PC-3 (cell line): ENCODE data around the gene CP. TPM values are rescaled to one million over a fixed set of nuclear protein-coding genes. Genes with fewer than 3 reads are reported as not detected.
A peak's percentile ranks its signal among the peaks of the same experiment; 100 is the strongest.

ENCODE experiments used
- ATAC-seq: fragments of 200-7000 bp; cut with Tn5 transposase; 2 replicates; pipeline ENCODE4 v1.9.1; 2020; ENCODE audit warnings: mild to moderate bottlenecking, moderate library complexity
- BruUV-seq: library from RNA; stranded (reverse); fragments of 400-500 nt; replicated peaks from 2 replicates; lab custom pipeline; 2021; lab: Mats Ljungman, UMichigan
- CTCF ChIA-PET: fragments of 300-600 bp; sonication (Branson Sonifier 250); formaldehyde crosslinking; loops from one replicate; lab custom pipeline; 2022; ENCODE audit warnings: antibody characterized with exemption; lab: Charles Lee
- POLR2A ChIA-PET: fragments of 300-600 bp; sonication (Branson Sonifier 250); formaldehyde crosslinking; loops from one replicate; lab custom pipeline; 2022; ENCODE audit warnings: antibody characterized with exemption; ENCODE audit not compliant: unreplicated experiment; lab: Charles Lee
- DNase-seq: peaks from one replicate; pipeline ENCODE4 v3.0.0-alpha.2; 2015
- H2AFZ ChIP-seq: fragments of 300-600 bp; sonication (generic); 2 replicates; pipeline ENCODE4 v1.6.0; 2016; ENCODE audit warnings: antibody characterized with exemption, low read length
- H3F3A ChIP-seq: fragments of 300-600 bp; sonication (generic); one replicate; pipeline ENCODE4 v1.6.0; 2017; ENCODE audit warnings: antibody characterized with exemption, low read length, control low read depth, mild to moderate bottlenecking; ENCODE audit not compliant: unreplicated experiment
- H3K27ac ChIP-seq: fragments of 300-600 bp; sonication (generic); 2 replicates; pipeline ENCODE4 v1.5.1; 2016; ENCODE audit warnings: mild to moderate bottlenecking, low read length
- H3K27me3 ChIP-seq: fragments of 300-600 bp; sonication (generic); 2 replicates; pipeline ENCODE4 v1.6.1; 2016; ENCODE audit warnings: low read length, mixed read lengths
- H3K36me3 ChIP-seq: fragments of 300-600 bp; sonication (generic); 2 replicates; pipeline ENCODE4 v1.6.1; 2016; ENCODE audit warnings: low read depth, mixed run types, low read length, mixed read lengths
- H3K4me1 ChIP-seq: fragments of 300-600 bp; sonication (generic); 2 replicates; pipeline ENCODE4 v1.5.1; 2016; ENCODE audit warnings: low read length; ENCODE audit not compliant: insufficient read depth
- H3K4me2 ChIP-seq: fragments of 300-600 bp; sonication (generic); 2 replicates; pipeline ENCODE4 v1.6.0; 2016; ENCODE audit warnings: low read length
- H3K4me3 ChIP-seq: fragments of 300-600 bp; sonication (generic); 2 replicates; pipeline ENCODE4 v1.5.1; 2016; ENCODE audit warnings: mild to moderate bottlenecking, low read length, mixed read lengths
- H3K79me2 ChIP-seq: fragments of 300-600 bp; sonication (generic); 2 replicates; pipeline ENCODE4 v1.6.1; 2017; ENCODE audit warnings: low read length, mixed read lengths
- H3K9ac ChIP-seq: fragments of 300-600 bp; sonication (generic); 2 replicates; pipeline ENCODE4 v1.6.0; 2016; ENCODE audit warnings: mild to moderate bottlenecking, low read length
- H3K9me2 ChIP-seq: fragments of 300-600 bp; sonication (generic); replicated peaks from 2 replicates; pipeline ENCODE4 v1.6.1; 2016; ENCODE audit warnings: mixed run types, low read length, mixed read lengths
- H3K9me3 ChIP-seq: fragments of 300-600 bp; sonication (generic); 2 replicates; pipeline ENCODE4 v1.6.1; 2016; ENCODE audit warnings: low read length, mixed read lengths
- H4K20me1 ChIP-seq: fragments of 300-600 bp; sonication (generic); 2 replicates; pipeline ENCODE4 v1.6.1; 2016; ENCODE audit warnings: low read length, mixed read lengths
- EZH2 ChIP-seq: fragments of 300-600 bp; sonication (generic); IDR thresholded peaks from one replicate; pipeline ENCODE4 v1.6.1; 2017; ENCODE audit warnings: antibody characterized with exemption, mild to moderate bottlenecking, low read length; ENCODE audit not compliant: unreplicated experiment
- EZH2phosphoT487 ChIP-seq: fragments of 300-600 bp; sonication (generic); IDR thresholded peaks from 2 replicates; pipeline ENCODE4 v1.6.1; 2018; ENCODE audit warnings: mild to moderate bottlenecking, antibody characterized with exemption, low read length, borderline replicate concordance
- intact Hi-C: fragments of 100-400 bp; cut with micrococcal nuclease; formaldehyde crosslinking; loops from 2 replicates; pipeline ENCODE4 v1.9.0; 2023
- total RNA-seq: library from RNA; depleted of rRNA; stranded (reverse); fragments of >200 nt; gene quantifications from 2 replicates; pipeline ENCODE4 v1.2.3, GENCODE V29; 2014
- TF ChIP-seq, protein P1 (sequence below): fragments of 300-600 bp; sonication (generic); conservative IDR thresholded peaks from 2 replicates; pipeline ENCODE4 v1.5.1; 2017; ENCODE audit warnings: antibody characterized with exemption, low read depth, mild to moderate bottlenecking, low read length

The CP gene
- total RNA-seq, 1 experiment from 2014 or later, result 0.04 TPM

DNA sequence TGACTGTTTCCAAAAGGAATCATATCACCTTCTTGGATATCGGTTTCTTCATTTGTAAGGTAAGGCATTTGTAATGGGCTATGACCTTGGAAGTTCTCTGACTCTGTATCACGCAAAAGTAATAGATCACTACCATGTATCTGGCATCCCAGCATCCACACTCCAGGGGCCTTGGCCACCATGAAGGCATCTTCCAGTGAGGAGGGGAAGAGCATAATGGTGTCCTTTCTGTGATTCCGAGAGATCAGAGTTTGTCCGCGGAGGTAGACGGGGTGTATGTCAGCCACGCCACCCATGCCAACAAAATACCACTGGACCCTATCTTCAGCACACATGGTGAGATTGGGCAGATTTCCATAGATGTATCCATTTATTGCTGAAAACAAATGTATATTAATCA lies 48.1 kb upstream of the CP start:
- Histone ChIP-seq H3F3A (no peaks in the 10 kb centered on the region), H3K9me3 (no peaks in the 10 kb centered on the region), H2AFZ (no peak overlapping the region), H4K20me1 (no peaks in the 10 kb centered on the region), H3K4me2 (0 out of 2 replicates have a peak overlapping the region, but pooled peaks have one; percentile 16), H3K79me2 (no peaks in the 10 kb centered on the region), H3K4me1 (peaks cover 17% of the 10 kb centered on the region), H3K4me3 (no peak overlapping the region), H3K9ac (peak overlapping the region; percentile 1; the same call in 1 of the 2 replicates), H3K27me3 (no peaks in the 10 kb centered on the region), H3K9me2 (no peaks in the 10 kb centered on the region), H3K27ac (peak overlapping the region; percentile 62), H3K36me3 (no peaks in the 10 kb centered on the region)
- ChIA-PET POLR2A (no interaction called here), CTCF (no interaction called here)
- no peak for TF ChIP-seq EZH2
- TF ChIP-seq, protein P1, sequence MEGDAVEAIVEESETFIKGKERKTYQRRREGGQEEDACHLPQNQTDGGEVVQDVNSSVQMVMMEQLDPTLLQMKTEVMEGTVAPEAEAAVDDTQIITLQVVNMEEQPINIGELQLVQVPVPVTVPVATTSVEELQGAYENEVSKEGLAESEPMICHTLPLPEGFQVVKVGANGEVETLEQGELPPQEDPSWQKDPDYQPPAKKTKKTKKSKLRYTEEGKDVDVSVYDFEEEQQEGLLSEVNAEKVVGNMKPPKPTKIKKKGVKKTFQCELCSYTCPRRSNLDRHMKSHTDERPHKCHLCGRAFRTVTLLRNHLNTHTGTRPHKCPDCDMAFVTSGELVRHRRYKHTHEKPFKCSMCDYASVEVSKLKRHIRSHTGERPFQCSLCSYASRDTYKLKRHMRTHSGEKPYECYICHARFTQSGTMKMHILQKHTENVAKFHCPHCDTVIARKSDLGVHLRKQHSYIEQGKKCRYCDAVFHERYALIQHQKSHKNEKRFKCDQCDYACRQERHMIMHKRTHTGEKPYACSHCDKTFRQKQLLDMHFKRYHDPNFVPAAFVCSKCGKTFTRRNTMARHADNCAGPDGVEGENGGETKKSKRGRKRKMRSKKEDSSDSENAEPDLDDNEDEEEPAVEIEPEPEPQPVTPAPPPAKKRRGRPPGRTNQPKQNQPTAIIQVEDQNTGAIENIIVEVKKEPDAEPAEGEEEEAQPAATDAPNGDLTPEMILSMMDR, result no peak
- TF ChIP-seq EZH2phosphoT487, result no peak
- no peak for ATAC-seq
- no peak for DNase-seq
- intact Hi-C loops, result loop anchor here (1.0 kb wide), 4 partner anchors 22 to 95 kb away; no protein-coding TSS in a partner anchor
- BruUV-seq, result no TSS peak

DNA sequence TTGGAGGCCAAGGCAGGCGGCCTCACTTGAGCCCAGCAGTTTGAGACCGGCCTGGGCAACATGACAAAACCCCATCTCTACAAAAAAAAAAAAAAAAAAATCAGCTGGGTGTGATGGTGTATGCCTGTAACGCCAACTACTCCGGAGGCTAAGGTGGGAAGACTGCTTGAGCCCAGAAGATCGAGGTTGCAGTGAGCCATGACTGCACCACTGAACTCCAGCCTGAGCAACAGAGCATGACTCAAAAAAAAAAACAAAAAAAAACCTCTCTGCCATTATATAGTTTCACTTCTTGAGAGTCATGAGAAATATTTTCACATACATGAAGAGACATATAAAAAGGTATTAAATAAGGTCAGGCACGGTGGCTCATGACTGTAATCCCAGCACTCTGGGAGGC lies 45.9 kb upstream of the CP start:
- Histone ChIP-seq H2AFZ (no peak overlapping the region), H3K9me2 (no peaks in the 10 kb centered on the region), H3K27me3 (no peaks in the 10 kb centered on the region), H4K20me1 (no peaks in the 10 kb centered on the region), H3F3A (no peaks in the 10 kb centered on the region), H3K79me2 (no peaks in the 10 kb centered on the region), H3K9ac (no peak overlapping the region), H3K9me3 (no peaks in the 10 kb centered on the region), H3K4me1 (peaks cover 11% of the 10 kb centered on the region), H3K36me3 (no peaks in the 10 kb centered on the region), H3K4me2 (no peak overlapping the region), H3K4me3 (no peak overlapping the region), H3K27ac (no peak overlapping the region)
- DNase-seq, result no peak
- TF ChIP-seq EZH2, result no peak
- TF ChIP-seq, protein P1, result no peak
- TF ChIP-seq EZH2phosphoT487, result no peak
- CTCF ChIA-PET, result no interaction called here
- intact Hi-C loops, result no loop called here
- ATAC-seq, result no peak
- no TSS peak for BruUV-seq
- POLR2A ChIA-PET, result no interaction called here

DNA sequence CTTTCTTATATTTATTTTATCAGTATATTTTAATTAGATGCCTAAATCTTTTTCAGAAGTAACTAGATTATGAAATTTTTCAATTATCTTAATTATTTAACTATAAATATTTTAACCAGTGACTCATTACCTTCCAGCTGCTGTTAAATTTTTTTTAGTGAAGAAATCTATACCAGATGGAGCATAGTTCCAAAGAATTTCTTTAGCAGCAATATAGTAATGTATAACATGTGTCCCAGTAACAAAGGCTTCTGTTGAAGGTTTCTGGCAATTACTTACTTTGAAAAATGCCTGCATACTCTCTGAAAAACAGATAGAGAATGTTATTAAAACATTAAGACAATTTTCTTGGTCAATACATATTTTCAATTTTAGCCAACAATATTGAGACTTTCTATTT lies 45.1 kb upstream of the CP start:
- Histone ChIP-seq H3K9ac (no peak overlapping the region), H3K27me3 (no peaks in the 10 kb centered on the region), H3K79me2 (no peaks in the 10 kb centered on the region), H3K4me3 (no peak overlapping the region), H3K9me3 (no peaks in the 10 kb centered on the region), H3F3A (no peaks in the 10 kb centered on the region), H3K27ac (no peak overlapping the region), H2AFZ (no peak overlapping the region), H3K4me2 (no peak overlapping the region), H4K20me1 (no peaks in the 10 kb centered on the region), H3K36me3 (no peaks in the 10 kb centered on the region), H3K4me1 (peaks cover 11% of the 10 kb centered on the region), H3K9me2 (no peaks in the 10 kb centered on the region)
- DNase-seq (no peak), ATAC-seq (no peak)
- intact Hi-C loops, result no loop called here
- TF ChIP-seq EZH2, result no peak
- no peak for TF ChIP-seq EZH2phosphoT487
- TF ChIP-seq, protein P1, result no peak
- no TSS peak for BruUV-seq
- CTCF ChIA-PET, result no interaction called here
- POLR2A ChIA-PET, result no interaction called here
